Mesenchymal stem cell (in vitro differentiated cells and primary cell): ENCODE measurements around the gene TMEM25.

ENCODE experiments used
- DNase-seq: peaks from one replicate; pipeline ENCODE4 v3.0.0-alpha.2; 2013
- H2AFZ ChIP-seq: one replicate; pipeline ENCODE4 v1.6.1; 2013; ENCODE audit warnings: low read depth, mild to moderate bottlenecking, control low read depth, inconsistent platforms, low read length, moderate library complexity
- H2AK5ac ChIP-seq: 2 replicates; pipeline ENCODE4 v1.6.1; 2013; ENCODE audit warnings: low read length, moderate library complexity, mild to moderate bottlenecking, inconsistent platforms; ENCODE audit not compliant: severe bottlenecking
- H2BK120ac ChIP-seq: one replicate; pipeline ENCODE4 v1.6.1; 2013; ENCODE audit warnings: low read depth, mild to moderate bottlenecking, inconsistent platforms, low read length, moderate library complexity
- H2BK12ac ChIP-seq, 2 experiments: one replicate each; pipeline ENCODE4 v1.6.1; 2013; ENCODE audit warnings: inconsistent platforms in 2 of 2, low read length in 2 of 2, mild to moderate bottlenecking in 2 of 2, moderate library complexity in 2 of 2, control low read depth in 1 of 2
- H2BK15ac ChIP-seq: one replicate; pipeline ENCODE4 v1.6.1; 2013; ENCODE audit warnings: mild to moderate bottlenecking, low read depth, inconsistent platforms; ENCODE audit not compliant: poor library complexity, severe bottlenecking
- H2BK5ac ChIP-seq: 2 replicates; pipeline ENCODE4 v1.6.1; 2013; ENCODE audit warnings: low read depth, mild to moderate bottlenecking, low read length, control low read depth, inconsistent platforms; ENCODE audit not compliant: poor library complexity, severe bottlenecking
- H3K14ac ChIP-seq, 2 experiments: one replicate each; pipeline ENCODE4 v1.6.1; 2013; ENCODE audit warnings: inconsistent platforms in 2 of 2, low read length in 2 of 2, control low read depth in 1 of 2, mild to moderate bottlenecking in 1 of 2, moderate library complexity in 1 of 2
- H3K18ac ChIP-seq, 2 experiments: one replicate each; pipeline ENCODE4 v1.6.1; 2013; ENCODE audit warnings: inconsistent platforms in 2 of 2, low read length in 2 of 2, control low read depth in 1 of 2, low read depth in 1 of 2, mild to moderate bottlenecking in 1 of 2
- H3K23ac ChIP-seq, 2 experiments: one replicate each; pipeline ENCODE4 v1.6.1; 2013; ENCODE audit warnings: inconsistent platforms in 2 of 2, low read length in 2 of 2, mild to moderate bottlenecking in 2 of 2, moderate library complexity in 2 of 2, control low read depth in 1 of 2
- H3K27ac ChIP-seq: 2 replicates; pipeline ENCODE4 v1.5.1; 2013; ENCODE audit warnings: mild to moderate bottlenecking, moderate library complexity, low read length, control low read depth, inconsistent platforms; ENCODE audit not compliant: poor library complexity, severe bottlenecking
- H3K27me3 ChIP-seq, 2 experiments: 2 replicates each; pipeline versions ENCODE4 v1.6.1 to v1.7.0; 2013; ENCODE audit warnings: low read length in 2 of 2, mild to moderate bottlenecking in 2 of 2, moderate library complexity in 2 of 2, control low read depth in 1 of 2, inconsistent platforms in 1 of 2; ENCODE audit not compliant: control insufficient read depth in 1 of 2, insufficient read depth in 1 of 2
- H3K36me3 ChIP-seq, 2 experiments: 2 replicates each; pipeline versions ENCODE4 v1.6.1 to v1.7.0; 2013; ENCODE audit warnings: low read length in 2 of 2, control low read depth in 1 of 2, inconsistent platforms in 1 of 2, low read depth in 1 of 2, mild to moderate bottlenecking in 1 of 2; ENCODE audit not compliant: insufficient read depth in 2 of 2, control insufficient read depth in 1 of 2
- H3K4ac ChIP-seq, 2 experiments: one replicate each; pipeline ENCODE4 v1.6.1; 2013; ENCODE audit warnings: inconsistent platforms in 2 of 2, low read length in 2 of 2, mild to moderate bottlenecking in 2 of 2, moderate library complexity in 2 of 2, control low read depth in 1 of 2, low read depth in 1 of 2
- H3K4me1 ChIP-seq: 2 replicates; pipeline ENCODE4 v1.6.1; 2013; ENCODE audit warnings: low read depth, low read length, control low read depth; ENCODE audit not compliant: control insufficient read depth, insufficient read depth
- H3K4me2 ChIP-seq: 2 replicates; pipeline ENCODE4 v1.6.1; 2013; ENCODE audit warnings: low read length, mild to moderate bottlenecking, inconsistent platforms; ENCODE audit not compliant: poor library complexity, severe bottlenecking
- H3K4me3 ChIP-seq, 2 experiments: 2 replicates each; pipeline versions ENCODE4 v1.5.1 to v1.7.0; 2013; ENCODE audit warnings: low read length in 2 of 2, mild to moderate bottlenecking in 2 of 2, control low read depth in 1 of 2, low read depth in 1 of 2; ENCODE audit not compliant: insufficient read depth in 1 of 2
- H3K79me1 ChIP-seq: replicated peaks from 2 replicates; pipeline ENCODE4 v1.6.1; 2013; ENCODE audit warnings: mild to moderate bottlenecking, control low read depth, low read length, inconsistent platforms; ENCODE audit not compliant: poor library complexity, severe bottlenecking
- H3K9ac ChIP-seq: 2 replicates; pipeline ENCODE4 v1.7.0; 2013; ENCODE audit warnings: mild to moderate bottlenecking, low read length, moderate library complexity
- H3K9me3 ChIP-seq: 2 replicates; pipeline ENCODE4 v1.7.0; 2013; ENCODE audit warnings: mild to moderate bottlenecking, low read length; ENCODE audit not compliant: control insufficient read depth
- H4K8ac ChIP-seq: one replicate; pipeline ENCODE4 v1.6.1; 2013; ENCODE audit warnings: inconsistent platforms, mild to moderate bottlenecking, low read length, moderate library complexity
- H4K91ac ChIP-seq: one replicate; pipeline ENCODE4 v1.6.1; 2013; ENCODE audit warnings: mild to moderate bottlenecking, low read length, inconsistent platforms
- WGBS: methylation state at CpG from one replicate; pipeline ENCODE4 v1.1.7; 2013; ENCODE audit warnings: mixed read lengths; 5-methylcytosine and 5-hydroxymethylcytosine counted together

Gene TMEM25

GRCh38 chr11:118488480-118489109 lies 42.4 kb upstream of the TMEM25 start:
- Histone ChIP-seq H3K23ac (no peak overlapping the region), H3K4me1 (no peaks in the 10 kb centered on the region), H3K14ac (no peak overlapping the region), H2AFZ (no peak overlapping the region), H3K79me1 (peaks cover 17% of the 10 kb centered on the region), H2AK5ac (no peak overlapping the region), H2BK5ac (no peak overlapping the region), H3K4me2 (no peak overlapping the region), H2BK12ac (no peak overlapping the region), H3K36me3 (peaks cover 24 to 92% of the 10 kb centered on the region in 2 experiments), H3K9me3 (no peaks in the 10 kb centered on the region), H3K27me3 (no peaks in the 10 kb centered on the region), H3K4ac (no peak overlapping the region), H3K27ac (no peak overlapping the region), H2BK15ac (no peak overlapping the region), H2BK120ac (no peak overlapping the region), H3K9ac (no peak overlapping the region), H3K18ac (no peak overlapping the region), H3K4me3 (no peak overlapping the region), H4K91ac (no peak overlapping the region), H4K8ac (no peak overlapping the region)
- 6% methylated on average over 5 of the region's 7 CpGs for WGBS
- DNase-seq = peak; percentile 82

DNA sequence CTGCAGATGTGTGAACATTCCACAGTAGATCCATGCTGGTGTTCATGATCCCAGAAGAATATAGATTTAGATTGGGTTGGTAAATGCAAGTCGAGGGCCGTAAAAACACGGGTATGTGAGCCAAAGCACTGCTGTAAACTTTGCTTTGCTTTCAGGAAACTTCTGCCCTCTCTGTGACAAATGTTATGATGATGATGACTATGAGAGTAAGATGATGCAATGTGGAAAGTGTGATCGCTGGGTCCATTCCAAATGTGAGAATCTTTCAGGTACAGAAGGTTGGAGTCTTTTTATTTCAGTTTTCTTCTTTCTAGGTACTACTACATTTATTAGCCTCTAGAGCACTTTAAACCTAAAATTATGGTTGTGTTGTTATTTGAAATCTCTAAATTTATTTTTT lies 40.0 kb upstream of the TMEM25 start:
- Histone ChIP-seq H3K14ac (no peak overlapping the region), H2BK120ac (no peak overlapping the region), H3K27ac (no peak overlapping the region), H2BK15ac (no peak overlapping the region), H4K91ac (no peak overlapping the region), H2BK5ac (no peak overlapping the region), H3K27me3 (no peaks in the 10 kb centered on the region), H3K4me2 (no peak overlapping the region), H4K8ac (no peak overlapping the region), H2BK12ac (no peak overlapping the region), H3K4me1 (no peaks in the 10 kb centered on the region), H2AK5ac (no peak overlapping the region), H3K36me3 (peaks cover 32 to 93% of the 10 kb centered on the region in 2 experiments), H3K4ac (no peak overlapping the region), H3K23ac (no peak overlapping the region), H3K4me3 (no peak overlapping the region), H3K18ac (no peak overlapping the region), H3K9ac (no peak overlapping the region), H3K9me3 (no peaks in the 10 kb centered on the region), H2AFZ (no peak overlapping the region), H3K79me1 (peaks cover 14% of the 10 kb centered on the region)
- no peak for DNase-seq
- 96% methylated on average over 3 of the region's 4 CpGs for WGBS

DNA sequence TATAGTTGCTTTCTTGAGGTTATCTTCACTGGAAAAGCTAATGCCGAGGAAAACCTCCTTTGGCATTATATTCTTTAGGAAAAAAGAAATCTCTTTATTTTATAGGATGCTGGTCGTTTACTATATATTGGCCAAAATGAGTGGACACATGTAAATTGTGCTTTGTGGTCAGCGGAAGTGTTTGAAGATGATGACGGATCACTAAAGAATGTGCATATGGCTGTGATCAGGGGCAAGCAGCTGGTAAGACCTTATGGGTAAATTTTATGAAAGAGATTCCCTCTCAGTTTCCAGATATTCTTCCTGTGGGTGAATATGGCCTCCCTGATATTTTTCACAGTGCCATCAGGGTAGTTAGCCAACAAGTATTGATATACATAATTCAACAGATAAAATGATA lies 33.2 kb upstream of the TMEM25 start:
- H3K79me1 ChIP-seq = peaks cover 11% of the 10 kb centered on the region

DNA sequence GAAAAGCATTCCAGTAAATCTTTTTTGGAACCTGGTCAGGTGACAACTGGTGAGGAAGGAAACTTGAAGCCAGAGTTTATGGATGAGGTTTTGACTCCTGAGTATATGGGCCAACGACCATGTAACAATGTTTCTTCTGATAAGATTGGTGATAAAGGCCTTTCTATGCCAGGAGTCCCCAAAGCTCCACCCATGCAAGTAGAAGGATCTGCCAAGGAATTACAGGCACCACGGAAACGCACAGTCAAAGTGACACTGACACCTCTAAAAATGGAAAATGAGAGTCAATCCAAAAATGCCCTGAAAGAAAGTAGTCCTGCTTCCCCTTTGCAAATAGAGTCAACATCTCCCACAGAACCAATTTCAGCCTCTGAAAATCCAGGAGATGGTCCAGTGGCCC lies 27.8 kb upstream of the TMEM25 start:
- no peak overlapping the region for H4K91ac ChIP-seq
- H3K4me3 ChIP-seq = no peak overlapping the region
- no peak overlapping the region for H3K14ac ChIP-seq
- peaks cover 35% of the 10 kb centered on the region for H3K79me1 ChIP-seq
- H3K4ac ChIP-seq = no peak overlapping the region
- no peaks in the 10 kb centered on the region for H3K9me3 ChIP-seq
- no peak overlapping the region for H2BK15ac ChIP-seq
- no peak overlapping the region for H3K18ac ChIP-seq
- 100% methylated on average over 3 of the region's 3 CpGs for WGBS
- H3K23ac ChIP-seq = no peak overlapping the region
- no peaks in the 10 kb centered on the region for H3K27me3 ChIP-seq
- no peak overlapping the region for H3K4me2 ChIP-seq
- H3K27ac ChIP-seq = no peak overlapping the region
- H2BK120ac ChIP-seq = no peak overlapping the region
- no peak overlapping the region for H2AFZ ChIP-seq
- H3K4me1 ChIP-seq = no peaks in the 10 kb centered on the region
- H3K36me3 ChIP-seq = peaks cover 62 to 96% of the 10 kb centered on the region in 2 experiments
- H3K9ac ChIP-seq = no peak overlapping the region
- H2AK5ac ChIP-seq = no peak overlapping the region
- no peak overlapping the region for H2BK5ac ChIP-seq
- no peak overlapping the region for H4K8ac ChIP-seq
- no peak overlapping the region for H2BK12ac ChIP-seq
- DNase-seq = no peak

More for the DNA sequence above, 33.2 kb upstream of the TMEM25 start:
- no peak overlapping the region for H2BK5ac ChIP-seq
- H3K36me3 ChIP-seq = peaks cover 43 to 95% of the 10 kb centered on the region in 2 experiments
- H3K9ac ChIP-seq = no peak overlapping the region
- H3K4me1 ChIP-seq = peaks cover 3% of the 10 kb centered on the region
- H3K4me3 ChIP-seq = no peak overlapping the region
- WGBS = 45% methylated on average over 3 of the region's 4 CpGs
- no peak overlapping the region for H2AFZ ChIP-seq
- DNase-seq = peak; percentile 73
- no peaks in the 10 kb centered on the region for H3K27me3 ChIP-seq
- H3K18ac ChIP-seq = no peak overlapping the region
- no peak overlapping the region for H2BK12ac ChIP-seq
- H4K8ac ChIP-seq = no peak overlapping the region
- no peak overlapping the region for H3K14ac ChIP-seq
- no peak overlapping the region for H2BK15ac ChIP-seq
- no peaks in the 10 kb centered on the region for H3K9me3 ChIP-seq
- H3K27ac ChIP-seq = no peak overlapping the region
- no peak overlapping the region for H2BK120ac ChIP-seq
- no peak overlapping the region for H4K91ac ChIP-seq
- H3K4me2 ChIP-seq = no peak overlapping the region
- H3K4ac ChIP-seq = no peak overlapping the region
- H2AK5ac ChIP-seq = no peak overlapping the region
- H3K23ac ChIP-seq = no peak overlapping the region
